ENCODE measurements around the gene SPCS1.
"Not testable (repeated sequence)": the region's sequence is repeated elsewhere in the genome, so short reads cannot be mapped to it uniquely, and the experiment has no call there.

The SPCS1 gene

GRCh38 chr3:52695798-52696671 is 9.9 kb upstream of the SPCS1 start:
- no peak for DNase-seq

- DNase-seq, result no peak
Observed at GRCh38 chr3:52696830-52697631, 8.9 kb upstream of the SPCS1 start.

- no peak for DNase-seq
Observed at GRCh38 chr3:52697632-52697965, 8.3 kb upstream of the SPCS1 start.

- DNase-seq, result no peak
Observed at GRCh38 chr3:52703341-52703740, 2.6 kb upstream of the SPCS1 start.

GRCh38 chr3:52704611-52705437 is 1.1 kb upstream of the SPCS1 start:
- no peak for DNase-seq

- no peak for DNase-seq
Observed at GRCh38 chr3:52705438-52705687, 543 bp upstream of the SPCS1 start.

GRCh38 chr3:52707585-52707984 is 1.7 kb downstream of the SPCS1 start:
- DNase-seq, result no peak

- no peak for DNase-seq
Observed at GRCh38 chr3:52710512-52710911, 4.6 kb downstream of the SPCS1 start.

GRCh38 chr3:52712291-52713212 is 6.6 kb downstream of the SPCS1 start:
- no peak for DNase-seq

GRCh38 chr3:52714335-52715302 is 8.7 kb downstream of the SPCS1 start:
- DNase-seq, result no peak

GRCh38 chr3:52715714-52716305 is 9.9 kb downstream of the SPCS1 start:
- no peak for DNase-seq

GRCh38 chr3:52719618-52720017 is 13.7 kb downstream of the SPCS1 start:
- no peak for DNase-seq

- DNase-seq, result no peak
Observed at GRCh38 chr3:52721002-52721729, 15.3 kb downstream of the SPCS1 start.

- DNase-seq, result no peak
Observed at GRCh38 chr3:52721730-52722008, 15.8 kb downstream of the SPCS1 start.

- no peak for DNase-seq
Observed at GRCh38 chr3:52722491-52722890, 16.6 kb downstream of the SPCS1 start.

- no peak for DNase-seq
Observed at GRCh38 chr3:52723935-52724334, 18.0 kb downstream of the SPCS1 start.

- no peak for DNase-seq
Observed at GRCh38 chr3:52724511-52724910, 18.6 kb downstream of the SPCS1 start.

GRCh38 chr3:52728753-52729152 is 22.8 kb downstream of the SPCS1 start:
- DNase-seq, result not testable (repeated sequence)

GRCh38 chr3:52730681-52731080 is 24.8 kb downstream of the SPCS1 start:
- DNase-seq, result no peak

GRCh38 chr3:52731590-52731989 is 25.7 kb downstream of the SPCS1 start:
- no peak for DNase-seq
